GM12878 (cell line): ENCODE measurements around the gene MAGI3. TPM values are rescaled to one million over a fixed set of nuclear protein-coding genes. Genes with fewer than 3 reads are reported as not detected.

Source experiments
- ATAC-seq: fragments of 200-7000 bp; cut with Tn5 transposase; 3 replicates; pipeline ENCODE4 v1.9.1; 2020; ENCODE audit warnings: mild to moderate bottlenecking, moderate library complexity
- BruUV-seq: library from RNA; stranded (reverse); fragments of 400-500 nt; replicated peaks from 2 replicates; lab custom pipeline; 2021; lab: Mats Ljungman, UMichigan
- CTCF ChIA-PET: fragments of 300-600 bp; sonication (Branson Sonifier 250); formaldehyde crosslinking; extraction: SDS; loops from one replicate; lab custom pipeline; 2021; ENCODE audit warnings: inconsistent platforms; lab: Yijun Ruan, JAX
- POLR2A ChIA-PET: fragments of 350-600 bp; formaldehyde crosslinking; extraction: SDS; loops from one replicate; lab custom pipeline; 2021; ENCODE audit warnings: inconsistent platforms; lab: Charles Lee
- RAD21 ChIA-PET: fragments of 300-600 bp; sonication (Branson Sonifier 250); formaldehyde crosslinking; loops from one replicate; lab custom pipeline; 2023; ENCODE audit warnings: antibody characterized with exemption; ENCODE audit not compliant: unreplicated experiment; lab: Charles Lee
- SMC1A ChIA-PET: fragments of 300-600 bp; sonication (Branson Sonifier 250); formaldehyde crosslinking; loops from one replicate; lab custom pipeline; 2023; ENCODE audit not compliant: unreplicated experiment, uncharacterized antibody; lab: Charles Lee
- DNase-seq: peaks from one replicate; pipeline ENCODE4 v3.0.0-alpha.2; 2011; ENCODE audit warnings: low read depth, low spot score
- FAIRE-seq: peaks from 3 replicates; lab custom pipeline; 2011; peaks lifted over from hg19 to GRCh38; lab: Jason Lieb, UNC
- H2AFZ ChIP-seq: 2 replicates; pipeline ENCODE4 v1.6.0; 2011; ENCODE audit warnings: low read depth, low read length, control low read depth; ENCODE audit not compliant: control insufficient read depth
- H3K27ac ChIP-seq: 2 replicates; pipeline ENCODE4 v1.5.1; 2011; ENCODE audit warnings: control low read depth; ENCODE audit not compliant: control insufficient read depth, insufficient read depth
- H3K27me3 ChIP-seq, 2 experiments: replicated peaks in 1 of 2; 2 replicates each; pipeline versions ENCODE4 v1.6.0 to v1.6.1; 2011; ENCODE audit warnings: low read length in 1 of 2; ENCODE audit not compliant: control insufficient read depth in 2 of 2, insufficient read depth in 2 of 2
- H3K36me3 ChIP-seq, 2 experiments: 2 replicates each; pipeline ENCODE4 v1.5.1; 2011; ENCODE audit warnings: low read length in 1 of 2; ENCODE audit not compliant: control insufficient read depth in 2 of 2, insufficient read depth in 2 of 2
- H3K4me1 ChIP-seq: 2 replicates; pipeline ENCODE4 v1.6.1; 2011; ENCODE audit warnings: mild to moderate bottlenecking, low read length, moderate library complexity, mixed read lengths; ENCODE audit not compliant: control insufficient read depth, insufficient read depth
- H3K4me2 ChIP-seq: 2 replicates; pipeline ENCODE4 v1.6.0; 2011; ENCODE audit warnings: control low read depth; ENCODE audit not compliant: control insufficient read depth, insufficient read depth
- H3K4me3 ChIP-seq: fragments of 200-600 bp; sonication (generic); 2 replicates; pipeline ENCODE4 v1.5.1; 2016
- H3K79me2 ChIP-seq: 2 replicates; pipeline ENCODE4 v1.6.0; 2011; ENCODE audit warnings: low read length; ENCODE audit not compliant: control insufficient read depth, insufficient read depth
- H3K9ac ChIP-seq: 2 replicates; pipeline ENCODE4 v1.8.0; 2011; ENCODE audit warnings: low read length, control low read depth, mixed read lengths; ENCODE audit not compliant: control insufficient read depth, insufficient read depth
- H3K9me3 ChIP-seq: replicated peaks from 3 replicates; pipeline ENCODE4 v1.5.1; 2011; ENCODE audit warnings: mild to moderate bottlenecking, low read length; ENCODE audit not compliant: control insufficient read depth, insufficient read depth
- H4K20me1 ChIP-seq: 2 replicates; pipeline ENCODE4 v1.6.0; 2011; ENCODE audit not compliant: control insufficient read depth, insufficient read depth
- BHLHE40 ChIP-seq, 2 experiments: fragments of 450-650 bp in 1 of 2; IDR thresholded peaks; 2 replicates each; pipeline ENCODE4 v1.6.1; 2011 to 2017; ENCODE audit warnings: low read depth in 2 of 2, borderline replicate concordance in 1 of 2, improper control_type of control experiment in 1 of 2, low read length in 1 of 2, mild to moderate bottlenecking in 1 of 2
- DPF2 ChIP-seq: fragments of 450-650 bp; IDR thresholded peaks from 2 replicates; pipeline ENCODE4 v1.6.1; 2017; ENCODE audit warnings: mild to moderate bottlenecking
- EGR1 ChIP-seq, 2 experiments: IDR thresholded peaks; 1 replicate in 1 of 2; 2 replicates in 1 of 2; pipeline ENCODE4 v1.6.1; 2011 to 2012; ENCODE audit warnings: low read depth in 2 of 2, low read length in 2 of 2, borderline replicate concordance in 1 of 2, mild to moderate bottlenecking in 1 of 2, moderate library complexity in 1 of 2
- FOXK2 ChIP-seq: fragments of 450-650 bp; IDR thresholded peaks from 2 replicates; pipeline ENCODE4 v1.6.1; 2017; ENCODE audit warnings: mild to moderate bottlenecking, moderate library complexity
- MXI1 ChIP-seq: fragments of 150-350 bp; IDR thresholded peaks from 2 replicates; pipeline ENCODE4 v1.6.1; 2011; ENCODE audit warnings: low read depth, mild to moderate bottlenecking, inconsistent platforms, low read length, improper control_type of control experiment
- NBN ChIP-seq: fragments of 450-650 bp; IDR thresholded peaks from 2 replicates; pipeline ENCODE4 v1.6.1; 2016
- NFIC ChIP-seq: IDR thresholded peaks from 2 replicates; pipeline ENCODE4 v1.6.1; 2012; ENCODE audit warnings: low read depth, mild to moderate bottlenecking, inconsistent platforms, low read length, moderate library complexity
- NFYA ChIP-seq: IDR thresholded peaks from 2 replicates; pipeline ENCODE4 v1.6.1; 2011; ENCODE audit warnings: low read depth, mild to moderate bottlenecking, low read length, improper control_type of control experiment, borderline replicate concordance
- RELA ChIP-seq: fragments of 450-650 bp; IDR thresholded peaks from 2 replicates; pipeline ENCODE4 v1.8.0; 2014; ENCODE audit warnings: borderline replicate concordance; ENCODE audit not compliant: partially characterized antibody
- RELB ChIP-seq: fragments of 450-650 bp; IDR thresholded peaks from 2 replicates; pipeline ENCODE4 v1.6.1; 2017; ENCODE audit warnings: low read depth, mild to moderate bottlenecking, moderate library complexity
- SPI1 ChIP-seq: IDR thresholded peaks from 2 replicates; pipeline ENCODE4 v1.6.1; 2011; ENCODE audit warnings: low read depth, mild to moderate bottlenecking, low read length, moderate library complexity, borderline replicate concordance; ENCODE audit not compliant: insufficient read depth
- USF2 ChIP-seq: IDR thresholded peaks from 2 replicates; pipeline ENCODE4 v1.6.1; 2011; ENCODE audit warnings: low read depth, low read length, improper control_type of control experiment, borderline replicate concordance
- YBX1 ChIP-seq: fragments of 450-650 bp; IDR thresholded peaks from 2 replicates; pipeline ENCODE4 v1.6.1; 2016; ENCODE audit warnings: antibody characterized with exemption
- ZBTB4 ChIP-seq: fragments of 450-650 bp; formaldehyde crosslinking; IDR thresholded peaks from 2 replicates; pipeline ENCODE4 v1.4.0; 2022; ENCODE audit warnings: mild to moderate bottlenecking, moderate library complexity
- ZNF207 ChIP-seq: fragments of 450-650 bp; IDR thresholded peaks from 2 replicates; pipeline ENCODE4 v1.6.1; 2014; ENCODE audit warnings: antibody characterized with exemption, mild to moderate bottlenecking, borderline replicate concordance
- ZNF217 ChIP-seq: fragments of 450-650 bp; IDR thresholded peaks from 2 replicates; pipeline ENCODE4 v1.6.1; 2017; ENCODE audit warnings: antibody characterized with exemption, mild to moderate bottlenecking
- ZNF24 ChIP-seq: fragments of 450-650 bp; IDR thresholded peaks from 2 replicates; pipeline ENCODE4 v1.6.1; 2017; ENCODE audit warnings: antibody characterized with exemption, mild to moderate bottlenecking
- WGBS: methylation state at CpG from one replicate; pipeline ENCODE4 v1.1.6; 2016; ENCODE audit warnings: low lambda C conversion rate; ENCODE audit not compliant: insufficient replicate concordance, insufficient coverage; ENCODE audit errors: missing lambda C conversion rate; 5-methylcytosine and 5-hydroxymethylcytosine counted together
- in situ Hi-C: fragments of 300-500 bp; cut with MboI; formaldehyde crosslinking; loops from 9 replicates; pipeline ENCODE4 v1.14.3; 2018; ENCODE audit warnings: mixed read lengths
- intact Hi-C: fragments of 100-400 bp; cut with micrococcal nuclease; formaldehyde crosslinking; loops from one replicate; pipeline ENCODE4 v1.14.2; 2022; ENCODE audit not compliant: unreplicated experiment
- polyA plus RNA-seq, 11 experiments: library from polyadenylated mRNA; depleted of rRNA in 4 of 11; unstranded in 6 of 11; stranded (reverse) in 5 of 11; fragments of >200 nt; fragmentation: Nextera tagmentation in 4 of 11; fragmentation: Illumina TruSeq in 1 of 11; extraction: Ambion mirVana in 4 of 11; extraction: Trizol in 1 of 11; gene quantifications; 1 replicate in 1 of 11; 2 replicates in 10 of 11; pipeline versions ENCODE4 v1.2.1 to v1.2.3, GENCODE V29; 2011 to 2016; ENCODE audit warnings: inconsistent platforms in 2 of 11, missing spikeins in 2 of 11, low read depth in 1 of 11
- total RNA-seq, 4 experiments: library from RNA; depleted of rRNA in 3 of 4; stranded (reverse); fragments of >200 nt in 3 of 4; fragmentation: Illumina TruSeq in 1 of 4; extraction: Trizol in 1 of 4; gene quantifications; 2 replicates each; pipeline versions ENCODE4 v1.2.1 to v1.2.3, GENCODE V29; 2013 to 2021
- TF ChIP-seq, protein P1 (sequence below): IDR thresholded peaks from 2 replicates; pipeline ENCODE4 v1.6.1; 2011; ENCODE audit warnings: borderline replicate concordance, low read depth, mild to moderate bottlenecking, moderate library complexity, low read length; ENCODE audit not compliant: insufficient read depth, poor library complexity, severe bottlenecking

The MAGI3 gene
- total and polyA plus RNA-seq, 10 of the 15 experiments (the other 5 are each of a cell fraction or from before 2014, with no cell fraction given): 0.17 to 0.65 (median 0.32) TPM

- WGBS: 94% methylated on average over 1 of the region's 1 CpG
- TF ChIP-seq USF2 (no peak), MXI1 (no peak), RELB (no peak), YBX1 (no peak), ZBTB4 (CRISPR knock-in tag) (no peak), BHLHE40 (IDR thresholded peaks at IDR 0.05; ENCODE audit: borderline replicate concordance in 1 of 2, low read depth in 2 of 2, low read length in 1 of 2) (no peak), NFIC (no peak), ZNF217 (no peak), RELA (no peak), DPF2 (no peak), ZNF24 (no peak), NBN (no peak), EGR1 (IDR thresholded peaks at IDR 0.05; ENCODE audit: borderline replicate concordance in 1 of 2, low read depth in 2 of 2, low read length in 2 of 2) (no peak), NFYA (no peak), SPI1 (no peak), FOXK2 (no peak), ZNF207 (no peak)
- TF ChIP-seq, protein P1, sequence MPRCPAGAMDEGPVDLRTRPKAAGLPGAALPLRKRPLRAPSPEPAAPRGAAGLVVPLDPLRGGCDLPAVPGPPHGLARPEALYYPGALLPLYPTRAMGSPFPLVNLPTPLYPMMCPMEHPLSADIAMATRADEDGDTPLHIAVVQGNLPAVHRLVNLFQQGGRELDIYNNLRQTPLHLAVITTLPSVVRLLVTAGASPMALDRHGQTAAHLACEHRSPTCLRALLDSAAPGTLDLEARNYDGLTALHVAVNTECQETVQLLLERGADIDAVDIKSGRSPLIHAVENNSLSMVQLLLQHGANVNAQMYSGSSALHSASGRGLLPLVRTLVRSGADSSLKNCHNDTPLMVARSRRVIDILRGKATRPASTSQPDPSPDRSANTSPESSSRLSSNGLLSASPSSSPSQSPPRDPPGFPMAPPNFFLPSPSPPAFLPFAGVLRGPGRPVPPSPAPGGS: no peak
- ATAC-seq: no peak
- RAD21 ChIA-PET: no interaction called here
- H3K27me3 ChIP-seq: peaks cover 0 to 7% of the 10 kb centered on the region in 2 experiments; a peak in 2 of 4 replicates
- H4K20me1 ChIP-seq: no peaks in the 10 kb centered on the region
- no peak for DNase-seq
- in situ Hi-C loops: no loop called here
- no peak for FAIRE-seq
- no peak overlapping the region for H3K27ac ChIP-seq
- SMC1A ChIA-PET: no interaction called here
- no peaks in the 10 kb centered on the region for H3K79me2 ChIP-seq
- H3K9ac ChIP-seq: no peak overlapping the region
- no peak overlapping the region for H3K4me3 ChIP-seq
- CTCF ChIA-PET: interaction anchor here (1.5 kb wide), 1 partner anchor 255 kb away, joined by 3 read pairs; no protein-coding TSS in a partner anchor
- intact Hi-C loops: loop anchor here (5.0 to 10.0 kb wide), 2 partner anchors 253 to 680 kb away; partner anchors contain the start of gene PPM1J
- no peak overlapping the region for H2AFZ ChIP-seq
- no peaks in the 10 kb centered on the region for H3K36me3 ChIP-seq
- POLR2A ChIA-PET: no interaction called here
- no peak overlapping the region for H3K4me2 ChIP-seq
- no TSS peak for BruUV-seq
- no peaks in the 10 kb centered on the region for H3K9me3 ChIP-seq
- H3K4me1 ChIP-seq: peaks cover 6% of the 10 kb centered on the region; the same call in 1 of the 2 replicates
Measured at GRCh38 chr1:113394863-113395259, 4.5 kb downstream of the MAGI3 start.
